Measurements from ENCODE around the gene PTCD2. TPM values are rescaled to one million over a fixed set of nuclear protein-coding genes. Genes with fewer than 3 reads are reported as not detected.

Gene PTCD2
- total RNA-seq, 1 donor from 2014 or later = 18.2 TPM

DNA sequence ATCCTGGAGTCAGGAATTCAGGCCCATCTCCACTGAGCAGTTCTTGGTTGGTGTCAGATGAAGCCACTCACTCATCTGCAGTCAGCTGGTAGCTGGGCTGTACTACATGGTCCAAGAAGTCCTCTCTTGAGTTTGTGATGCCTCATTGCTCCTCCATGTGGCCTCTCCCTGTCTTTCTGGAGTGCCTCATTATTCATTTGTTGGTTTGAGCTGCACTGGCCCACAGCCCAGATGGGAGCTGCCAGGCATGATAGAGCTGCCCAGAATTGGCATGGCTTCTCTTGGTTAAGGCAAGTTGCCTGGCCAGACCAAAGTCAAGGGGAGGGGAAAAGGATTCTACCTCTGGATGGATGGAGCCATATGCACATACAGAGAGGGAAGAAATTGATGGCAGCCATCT, 8.0 kb downstream of the PTCD2 start:
- peaks cover 79% of the 10 kb centered on the region for H3K36me3 ChIP-seq
- intact Hi-C loops (cut with micrococcal nuclease) = no loop called here
- H3K27ac ChIP-seq (replicated peaks) = peak overlapping the region; percentile 50
- TF ChIP-seq, protein P1, sequence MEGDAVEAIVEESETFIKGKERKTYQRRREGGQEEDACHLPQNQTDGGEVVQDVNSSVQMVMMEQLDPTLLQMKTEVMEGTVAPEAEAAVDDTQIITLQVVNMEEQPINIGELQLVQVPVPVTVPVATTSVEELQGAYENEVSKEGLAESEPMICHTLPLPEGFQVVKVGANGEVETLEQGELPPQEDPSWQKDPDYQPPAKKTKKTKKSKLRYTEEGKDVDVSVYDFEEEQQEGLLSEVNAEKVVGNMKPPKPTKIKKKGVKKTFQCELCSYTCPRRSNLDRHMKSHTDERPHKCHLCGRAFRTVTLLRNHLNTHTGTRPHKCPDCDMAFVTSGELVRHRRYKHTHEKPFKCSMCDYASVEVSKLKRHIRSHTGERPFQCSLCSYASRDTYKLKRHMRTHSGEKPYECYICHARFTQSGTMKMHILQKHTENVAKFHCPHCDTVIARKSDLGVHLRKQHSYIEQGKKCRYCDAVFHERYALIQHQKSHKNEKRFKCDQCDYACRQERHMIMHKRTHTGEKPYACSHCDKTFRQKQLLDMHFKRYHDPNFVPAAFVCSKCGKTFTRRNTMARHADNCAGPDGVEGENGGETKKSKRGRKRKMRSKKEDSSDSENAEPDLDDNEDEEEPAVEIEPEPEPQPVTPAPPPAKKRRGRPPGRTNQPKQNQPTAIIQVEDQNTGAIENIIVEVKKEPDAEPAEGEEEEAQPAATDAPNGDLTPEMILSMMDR (IDR thresholded peaks at IDR 0.05; ENCODE audit: borderline replicate concordance) = peak; percentile 21
- H3K4me1 ChIP-seq = peaks cover 3% of the 10 kb centered on the region
- H3K9me3 ChIP-seq (replicated peaks) = no peaks in the 10 kb centered on the region
- no peak overlapping the region for H3K4me3 ChIP-seq
- H3K27me3 ChIP-seq (ENCODE audit: low read depth) = no peaks in the 10 kb centered on the region
- peak; percentile 55 for DNase-seq

DNA sequence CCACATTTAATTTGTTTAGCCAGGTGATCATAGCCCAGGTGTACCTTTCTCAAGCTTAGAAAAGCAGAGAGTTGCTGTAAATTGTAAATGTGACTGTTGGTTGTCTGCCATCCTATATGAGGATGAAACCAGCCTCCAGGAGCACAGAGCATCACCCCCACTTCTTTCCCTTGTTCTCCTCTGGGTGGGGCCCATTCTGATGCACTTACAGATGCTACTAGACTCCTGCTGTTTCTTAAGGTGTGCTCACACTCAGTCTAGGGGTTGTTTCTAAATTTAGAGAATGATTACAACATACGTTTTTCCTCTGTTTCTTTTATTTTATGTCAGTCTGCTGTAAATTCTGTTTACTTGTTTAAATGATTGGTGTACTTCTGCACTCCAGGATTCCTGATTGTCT, 10.5 kb downstream of the PTCD2 start:
- intact Hi-C loops (cut with micrococcal nuclease) = no loop called here
- DNase-seq = no peak
- Histone ChIP-seq H3K4me3 (no peak overlapping the region), H3K27ac (replicated peaks) (no peak overlapping the region), H3K36me3 (peaks cover 71% of the 10 kb centered on the region), H3K4me1 (peaks cover 3% of the 10 kb centered on the region), H3K9me3 (replicated peaks) (no peaks in the 10 kb centered on the region), H3K27me3 (ENCODE audit: low read depth) (no peaks in the 10 kb centered on the region)
- TF ChIP-seq, protein P1 (IDR thresholded peaks at IDR 0.05; ENCODE audit: borderline replicate concordance) = no peak

DNA sequence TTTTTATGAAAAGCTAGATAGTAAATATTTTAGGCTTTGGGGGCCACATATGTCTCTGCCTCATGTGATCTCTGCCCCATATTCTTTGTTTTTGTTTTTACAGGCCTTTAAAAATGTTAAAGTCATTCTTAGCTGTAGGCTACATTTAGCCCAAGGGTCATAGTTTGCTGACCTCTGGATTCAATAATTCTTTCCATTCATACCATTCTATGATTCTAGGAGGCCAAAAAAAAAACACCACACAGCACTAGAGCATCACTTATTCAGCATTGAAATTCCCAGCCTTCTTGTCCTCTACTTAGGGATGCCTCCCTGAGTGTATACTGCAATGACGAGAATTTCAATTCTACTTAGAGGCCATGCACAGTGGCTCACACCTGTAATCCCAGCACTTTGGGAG, 17.0 kb downstream of the PTCD2 start:
- TF ChIP-seq, protein P1 (IDR thresholded peaks at IDR 0.05; ENCODE audit: borderline replicate concordance) = no peak
- Histone ChIP-seq H3K27me3 (ENCODE audit: low read depth) (no peaks in the 10 kb centered on the region), H3K9me3 (replicated peaks) (no peaks in the 10 kb centered on the region), H3K4me1 (no peaks in the 10 kb centered on the region), H3K27ac (replicated peaks) (peak overlapping the region; percentile 50), H3K36me3 (peaks cover 47% of the 10 kb centered on the region), H3K4me3 (no peak overlapping the region)
- no peak for DNase-seq
- intact Hi-C loops (cut with micrococcal nuclease) = no loop called here

DNA sequence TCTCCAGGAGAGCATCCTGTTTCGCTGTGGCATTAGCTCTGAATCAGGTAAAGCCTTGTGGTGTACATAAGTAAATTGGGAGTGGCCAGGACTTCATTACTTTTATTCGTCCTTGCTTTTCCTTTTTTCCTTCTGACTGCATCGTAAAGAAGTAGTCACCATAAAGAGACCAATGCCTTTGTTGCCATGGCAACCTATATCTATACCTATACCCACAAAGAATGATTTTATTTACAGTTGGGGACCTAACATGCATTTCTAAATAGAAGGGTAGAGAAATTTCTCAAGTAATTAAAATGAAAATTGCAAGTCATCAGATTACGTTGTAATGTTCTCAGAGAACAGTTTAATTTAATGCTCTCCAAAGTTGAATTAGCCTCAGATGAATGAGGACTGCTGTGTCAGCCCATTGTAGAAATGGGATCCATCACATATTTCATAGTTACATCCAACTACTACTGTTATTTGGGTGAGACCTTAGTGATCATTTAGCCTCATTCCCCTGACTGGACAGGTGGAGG, 18.6 kb downstream of the PTCD2 start:
- Histone ChIP-seq H3K9me3 (replicated peaks) (no peaks in the 10 kb centered on the region), H3K4me1 (no peaks in the 10 kb centered on the region), H3K4me3 (no peak overlapping the region), H3K27me3 (ENCODE audit: low read depth) (no peaks in the 10 kb centered on the region), H3K27ac (replicated peaks) (peak overlapping the region; percentile 37), H3K36me3 (peaks cover 51% of the 10 kb centered on the region)
- no peak for DNase-seq
- intact Hi-C loops (cut with micrococcal nuclease) = no loop called here
- TF ChIP-seq, protein P1 (IDR thresholded peaks at IDR 0.05; ENCODE audit: borderline replicate concordance) = no peak

DNA sequence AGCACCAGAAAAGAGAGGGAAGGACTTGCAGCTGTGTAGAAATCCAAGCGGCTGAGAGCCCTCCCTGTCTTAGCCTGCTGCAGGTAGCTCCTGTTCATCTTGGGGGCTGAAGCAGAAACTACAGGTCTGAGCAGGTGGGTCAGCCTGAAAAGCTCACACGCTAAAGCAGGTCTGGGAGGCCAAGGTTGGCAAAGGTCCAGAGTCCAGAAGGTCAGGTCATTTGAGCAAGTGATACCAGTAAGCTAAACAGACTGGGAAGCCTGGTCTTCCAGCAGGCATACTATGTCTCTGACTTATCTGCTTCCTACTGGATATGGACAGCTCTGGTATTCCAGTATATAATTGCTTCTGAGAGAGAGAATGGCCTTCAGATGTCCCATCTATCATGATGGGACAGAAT, 26.2 kb downstream of the PTCD2 start:
- Histone ChIP-seq H3K4me3 (no peak overlapping the region), H3K36me3 (peaks cover 43% of the 10 kb centered on the region), H3K27me3 (ENCODE audit: low read depth) (no peaks in the 10 kb centered on the region), H3K4me1 (no peaks in the 10 kb centered on the region), H3K9me3 (replicated peaks) (no peaks in the 10 kb centered on the region), H3K27ac (replicated peaks) (no peak overlapping the region)
- intact Hi-C loops (cut with micrococcal nuclease) = no loop called here
- no peak for DNase-seq
- TF ChIP-seq, protein P1 (IDR thresholded peaks at IDR 0.05; ENCODE audit: borderline replicate concordance) = no peak
